ENCODE data around the gene MPP3.
A peak's percentile ranks its signal among the peaks of the same experiment; 100 is the strongest.

Gene MPP3

DNA sequence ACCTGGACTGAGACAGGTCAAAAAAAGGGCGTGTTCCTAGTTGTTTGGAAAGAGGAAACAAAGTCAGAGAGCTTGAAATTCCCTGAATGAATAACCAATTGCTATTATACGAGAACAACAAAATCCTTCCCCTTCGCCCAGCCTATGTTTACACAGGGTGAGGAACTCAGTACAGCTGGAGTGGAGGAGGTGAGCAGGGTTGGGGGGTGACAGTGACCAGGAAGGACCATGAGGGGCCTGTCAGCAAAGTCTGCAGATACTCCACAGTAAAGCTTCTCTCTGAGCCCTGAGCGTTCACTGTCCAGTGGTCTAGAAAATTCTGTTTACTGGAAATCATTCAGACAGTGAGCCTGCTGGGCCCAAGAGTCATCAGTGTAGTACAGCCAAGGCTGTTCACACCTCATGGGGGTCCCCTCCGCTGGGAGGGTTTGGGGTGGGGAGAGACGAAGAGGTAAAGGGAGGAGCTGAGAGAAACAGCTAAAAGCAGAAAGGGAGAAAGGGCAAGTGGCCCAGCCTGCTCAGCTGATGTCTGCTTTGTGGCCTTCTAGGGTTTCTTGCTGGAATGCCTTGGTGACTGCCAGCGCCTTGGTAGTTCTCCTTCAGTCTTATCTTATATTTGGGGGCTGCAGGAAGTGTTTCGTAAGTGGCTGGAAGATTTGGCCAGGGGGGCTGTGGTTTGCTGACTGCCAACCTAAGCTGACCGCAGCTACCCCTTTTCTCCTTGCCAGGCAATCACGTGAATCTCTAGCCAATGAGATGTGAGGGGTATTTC, 59.9 kb downstream of the MPP3 start:
- DNase-seq (ENCODE audit: low spot score), result no peak

DNA sequence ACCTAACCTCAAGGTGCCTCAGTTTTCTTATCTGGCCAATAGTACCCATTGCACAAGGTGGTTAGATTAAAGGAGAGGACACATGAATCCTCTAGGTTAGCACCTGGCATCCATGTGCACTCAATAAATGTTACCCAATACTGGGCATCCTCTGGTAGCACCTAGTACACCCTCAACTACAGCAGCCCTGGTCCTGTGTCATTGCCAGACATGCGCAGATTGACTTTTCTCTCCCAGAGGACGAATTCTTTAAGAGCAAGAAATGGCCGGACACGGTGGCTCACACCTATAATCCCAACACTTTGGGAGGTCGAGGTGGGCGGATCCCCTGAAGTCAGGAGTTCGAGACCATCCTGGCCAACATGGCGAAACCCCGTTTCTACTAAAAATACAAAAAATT, 61.5 kb downstream of the MPP3 start:
- no peak for DNase-seq (ENCODE audit: low spot score)

DNA sequence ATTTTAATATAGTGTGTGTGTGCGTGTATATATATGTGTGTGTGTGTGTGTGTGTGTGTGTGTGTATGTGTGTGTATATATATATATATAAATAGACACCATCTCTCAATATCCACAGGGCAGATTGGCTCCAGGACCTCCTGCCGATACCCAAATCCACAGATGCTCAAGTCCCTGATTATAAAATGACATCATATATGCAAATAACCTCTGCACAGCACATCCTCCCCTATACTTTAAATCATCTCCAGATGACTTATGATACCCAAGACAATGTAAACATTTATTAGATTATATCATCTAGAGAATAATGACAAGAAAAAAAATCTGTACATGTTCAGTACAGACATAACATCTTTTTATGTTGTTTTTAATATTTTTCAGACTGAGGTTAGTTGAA, 62.0 kb downstream of the MPP3 start:
- no peak for DNase-seq (ENCODE audit: low spot score)

GRCh38 chr17:43769859-43770258, 63.1 kb downstream of the MPP3 start:
- no peak for DNase-seq (ENCODE audit: low spot score)

GRCh38 chr17:43769426-43769825, 63.5 kb downstream of the MPP3 start:
- DNase-seq (ENCODE audit: low spot score), result no peak

- no peak for DNase-seq (ENCODE audit: low spot score)
Measured at GRCh38 chr17:43768943-43769342, 64.0 kb downstream of the MPP3 start.

- DNase-seq (ENCODE audit: low spot score), result no peak
Measured at GRCh38 chr17:43768382-43768781, 64.6 kb downstream of the MPP3 start.

- no peak for DNase-seq (ENCODE audit: low spot score)
Measured at GRCh38 chr17:43767713-43768059, 65.3 kb downstream of the MPP3 start.

DNA sequence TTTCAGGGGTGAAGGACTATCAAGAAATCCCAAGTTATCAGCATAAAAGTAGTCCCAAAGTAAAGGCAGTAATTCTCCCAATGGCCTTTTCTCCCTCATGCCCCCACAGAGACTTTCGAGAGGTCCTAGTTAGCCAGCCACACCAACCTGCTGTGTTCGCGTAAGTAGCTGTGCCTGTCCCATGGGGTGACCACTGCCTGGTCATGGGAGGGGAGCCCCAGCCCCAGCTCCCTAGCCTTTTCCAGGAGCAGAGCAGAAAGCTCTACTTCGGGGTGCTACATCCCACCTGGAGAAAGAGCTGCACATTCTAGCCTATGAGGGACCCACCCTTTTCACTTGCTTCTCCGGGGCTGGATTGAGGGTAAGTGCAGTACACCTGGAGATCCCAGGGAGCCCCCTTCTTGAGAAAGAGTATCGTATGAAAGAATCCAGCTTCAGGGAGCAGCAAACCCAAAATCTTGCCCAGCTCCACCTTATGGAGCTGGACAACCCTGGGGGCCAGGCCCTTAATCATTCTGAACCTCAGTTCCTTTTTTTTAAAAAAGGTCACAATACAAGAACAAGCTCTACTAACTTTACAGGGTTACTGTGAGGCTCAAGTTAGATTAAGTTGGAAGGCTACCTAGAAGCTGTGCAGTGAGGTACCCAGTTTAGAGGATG, 65.8 kb downstream of the MPP3 start:
- no peak for DNase-seq (ENCODE audit: low spot score)

GRCh38 chr17:43766413-43767052, 66.4 kb downstream of the MPP3 start:
- peak; percentile 67 for DNase-seq (ENCODE audit: low spot score)

- peak; percentile 94 for DNase-seq (ENCODE audit: low spot score)
Measured at GRCh38 chr17:43760254-43760852, 72.6 kb downstream of the MPP3 start.

- no peak for DNase-seq (ENCODE audit: low spot score)
Measured at GRCh38 chr17:43759836-43760235, 73.1 kb downstream of the MPP3 start.

- no peak for DNase-seq (ENCODE audit: low spot score)
Measured at GRCh38 chr17:43758497-43759174, 74.3 kb downstream of the MPP3 start, which contains the start of gene SOST. Gene SOST (minus strand): TSS chr17:43758791. CDS start chr17:43758741, 50 bp downstream.

GRCh38 chr17:43758086-43758485, 74.9 kb downstream of the MPP3 start:
- DNase-seq (ENCODE audit: low spot score), result no peak

- DNase-seq (ENCODE audit: low spot score), result no peak
Measured at GRCh38 chr17:43757171-43757660, 75.7 kb downstream of the MPP3 start.

DNA sequence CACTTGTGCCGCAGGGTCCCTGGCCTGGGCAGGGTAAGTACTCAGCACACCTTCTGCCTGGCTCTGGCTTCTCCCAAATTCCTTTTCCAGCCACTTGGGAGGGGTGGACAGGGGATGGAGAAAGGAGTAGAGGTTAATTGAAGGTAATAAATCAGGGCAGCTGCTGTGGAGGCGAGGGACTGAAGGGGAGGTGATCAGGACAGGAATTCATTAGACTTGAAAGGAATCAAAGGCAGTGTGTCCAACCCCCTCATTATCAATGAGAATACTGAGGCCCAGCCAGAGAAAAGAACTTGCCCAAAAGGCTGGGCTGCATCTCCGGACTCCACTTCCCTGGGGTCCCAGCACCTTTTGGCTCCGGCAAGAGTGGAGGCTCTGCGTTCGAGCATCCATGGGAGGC, 76.7 kb downstream of the MPP3 start:
- no peak for DNase-seq (ENCODE audit: low spot score)

DNA sequence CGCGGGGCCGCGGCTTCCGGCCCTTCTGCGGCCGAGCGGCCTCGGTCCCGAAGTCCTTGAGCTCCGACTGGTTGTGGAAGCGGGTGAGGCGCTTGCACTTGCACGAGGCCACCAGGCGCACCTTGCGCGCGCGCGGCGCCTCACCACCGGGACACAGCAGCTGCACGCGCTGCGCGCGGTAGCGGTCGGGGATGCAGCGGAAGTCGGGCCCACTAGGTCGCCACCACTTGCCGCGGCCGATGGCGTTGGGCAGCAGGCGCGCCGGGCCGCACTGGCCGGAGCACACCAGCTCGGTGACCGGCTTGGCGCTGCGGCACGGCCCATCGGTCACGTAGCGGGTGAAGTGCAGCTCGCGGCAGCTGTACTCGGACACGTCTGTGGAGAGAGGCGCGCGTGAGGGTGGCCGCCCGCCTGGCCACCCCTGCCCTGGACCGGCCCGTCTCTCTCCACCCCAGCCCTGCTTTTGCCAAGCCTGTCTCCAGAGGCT, 77.5 kb downstream of the MPP3 start:
- DNase-seq (ENCODE audit: low spot score), result no peak

DNA sequence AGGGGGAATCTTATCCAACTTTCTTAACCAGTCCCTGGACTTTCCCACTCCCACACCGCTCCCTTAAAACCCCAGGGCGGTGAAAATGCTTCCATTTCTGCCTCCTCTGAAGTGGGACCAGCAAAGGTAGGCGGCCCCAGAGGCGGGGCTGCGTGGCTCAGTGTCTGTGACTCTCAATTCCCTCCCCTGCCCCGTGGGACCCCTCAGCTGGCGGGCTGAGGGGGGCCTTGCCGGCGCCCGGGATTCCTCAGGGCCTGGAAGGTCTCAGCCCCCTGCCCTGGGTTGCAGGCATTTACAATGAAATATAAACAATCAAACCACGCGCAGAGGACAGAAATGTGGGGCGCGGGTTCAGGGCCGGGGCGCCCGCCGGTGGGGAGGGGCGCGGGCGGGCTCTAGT, 78.0 kb downstream of the MPP3 start:
- no peak for DNase-seq (ENCODE audit: low spot score)

GRCh38 chr17:43753493-43754129, 79.3 kb downstream of the MPP3 start:
- DNase-seq (ENCODE audit: low spot score), result peak; percentile 29

Measured in GM03348 (cell line).